ENCODE measurements around the gene EHBP1L1.

DNA sequence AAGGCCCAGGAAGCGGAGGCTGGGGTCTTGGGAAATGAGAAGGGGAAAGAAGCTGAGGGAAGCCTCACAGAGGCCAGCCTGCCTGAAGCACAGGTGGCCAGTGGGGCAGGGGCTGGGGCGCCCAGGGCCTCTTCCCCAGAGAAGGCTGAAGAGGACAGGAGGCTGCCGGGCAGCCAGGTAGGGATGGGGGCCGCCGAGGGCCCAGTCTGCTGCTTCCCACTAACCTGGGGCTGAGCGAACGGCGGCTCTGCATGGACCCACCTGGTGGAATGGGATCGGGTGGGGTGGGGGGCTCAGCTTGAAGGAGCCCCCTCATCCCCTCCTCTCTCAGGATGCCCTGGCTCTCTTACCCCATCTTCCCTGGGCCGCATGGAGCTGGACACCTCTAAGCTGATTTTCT is 7.7 kb downstream of the EHBP1L1 start:
- TF ChIP-seq NR3C1 (IDR thresholded peaks at IDR 0.05) (no peak), FOXS1 (CRISPR knock-in tag; IDR thresholded peaks at IDR 0.05) (no peak), POLR2A (IDR thresholded peaks at IDR 0.05; ENCODE audit: low read length) (no peak)
- TF ChIP-seq, protein P1, sequence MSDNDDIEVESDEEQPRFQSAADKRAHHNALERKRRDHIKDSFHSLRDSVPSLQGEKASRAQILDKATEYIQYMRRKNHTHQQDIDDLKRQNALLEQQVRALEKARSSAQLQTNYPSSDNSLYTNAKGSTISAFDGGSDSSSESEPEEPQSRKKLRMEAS (IDR thresholded peaks at IDR 0.05): no peak
- TF ChIP-seq, protein P2, sequence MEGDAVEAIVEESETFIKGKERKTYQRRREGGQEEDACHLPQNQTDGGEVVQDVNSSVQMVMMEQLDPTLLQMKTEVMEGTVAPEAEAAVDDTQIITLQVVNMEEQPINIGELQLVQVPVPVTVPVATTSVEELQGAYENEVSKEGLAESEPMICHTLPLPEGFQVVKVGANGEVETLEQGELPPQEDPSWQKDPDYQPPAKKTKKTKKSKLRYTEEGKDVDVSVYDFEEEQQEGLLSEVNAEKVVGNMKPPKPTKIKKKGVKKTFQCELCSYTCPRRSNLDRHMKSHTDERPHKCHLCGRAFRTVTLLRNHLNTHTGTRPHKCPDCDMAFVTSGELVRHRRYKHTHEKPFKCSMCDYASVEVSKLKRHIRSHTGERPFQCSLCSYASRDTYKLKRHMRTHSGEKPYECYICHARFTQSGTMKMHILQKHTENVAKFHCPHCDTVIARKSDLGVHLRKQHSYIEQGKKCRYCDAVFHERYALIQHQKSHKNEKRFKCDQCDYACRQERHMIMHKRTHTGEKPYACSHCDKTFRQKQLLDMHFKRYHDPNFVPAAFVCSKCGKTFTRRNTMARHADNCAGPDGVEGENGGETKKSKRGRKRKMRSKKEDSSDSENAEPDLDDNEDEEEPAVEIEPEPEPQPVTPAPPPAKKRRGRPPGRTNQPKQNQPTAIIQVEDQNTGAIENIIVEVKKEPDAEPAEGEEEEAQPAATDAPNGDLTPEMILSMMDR (IDR thresholded peaks at IDR 0.05): no peak

Measured in A549 (cell line).